HepG2 (cell line): ENCODE data around the gene B4GALT1.

ENCODE experiments used
- BRCA1 ChIP-seq: sonication (generic); formaldehyde crosslinking; IDR thresholded peaks from 2 replicates; pipeline ENCODE4 v1.4.0; 2020; ENCODE audit warnings: missing genetic modification reagents
- CTCF ChIP-seq: sonication (generic); formaldehyde crosslinking; IDR thresholded peaks from 2 replicates; pipeline ENCODE4 v1.5.0; 2020; ENCODE audit warnings: mild to moderate bottlenecking, missing genetic modification reagents, moderate library complexity
- EZH2 ChIP-seq: conservative IDR thresholded peaks from 2 replicates; pipeline ENCODE4 v1.6.1; 2012; ENCODE audit warnings: mild to moderate bottlenecking, low read depth, low read length, moderate library complexity
- FOSL1 ChIP-seq: sonication (generic); formaldehyde crosslinking; IDR thresholded peaks from 2 replicates; pipeline ENCODE4 v1.9.0; 2021; ENCODE audit warnings: missing genetic modification reagents, borderline replicate concordance
- HMGXB4 ChIP-seq, 2 experiments: sonication (generic) in 1 of 2; formaldehyde crosslinking in 1 of 2; IDR thresholded peaks; 2 replicates each; pipeline versions ENCODE4 v1.4.0 to v1.6.1; 2018 to 2020; ENCODE audit warnings: missing genetic modification reagents in 2 of 2, borderline replicate concordance in 1 of 2, low read depth in 1 of 2, mild to moderate bottlenecking in 1 of 2, missing biosample characterization in 1 of 2
- HNRNPUL1 ChIP-seq: fragments of 200-400 bp; formaldehyde crosslinking; IDR thresholded peaks from 2 replicates; pipeline ENCODE4 v1.6.1; 2017; ENCODE audit warnings: low read depth, mild to moderate bottlenecking, low read length, moderate library complexity
- MLX ChIP-seq: IDR thresholded peaks from 2 replicates; pipeline ENCODE4 v1.6.1; 2016
- POLR2A ChIP-seq, 2 experiments: IDR thresholded peaks; 2 replicates each; pipeline ENCODE4 v1.6.1; 2011; ENCODE audit warnings: low read depth in 2 of 2, low read length in 2 of 2, mild to moderate bottlenecking in 1 of 2, moderate library complexity in 1 of 2; ENCODE audit not compliant: insufficient read depth in 1 of 2
- POLR2AphosphoS5 ChIP-seq: IDR thresholded peaks from 2 replicates; pipeline ENCODE4 v1.6.1; 2012; ENCODE audit warnings: low read depth, low read length
- ZFP82 ChIP-seq: sonication (generic); formaldehyde crosslinking; IDR thresholded peaks from 2 replicates; pipeline ENCODE4 v1.5.1; 2020; ENCODE audit warnings: mild to moderate bottlenecking, missing genetic modification reagents, borderline replicate concordance
- ZNF776 ChIP-seq: sonication (generic); formaldehyde crosslinking; IDR thresholded peaks from 2 replicates; pipeline ENCODE4 v1.4.0; 2020; ENCODE audit warnings: mild to moderate bottlenecking, missing genetic modification reagents
- ZSCAN29 ChIP-seq: sonication (generic); formaldehyde crosslinking; conservative IDR thresholded peaks from 2 replicates; pipeline ENCODE4 v1.4.0; 2020; ENCODE audit warnings: mild to moderate bottlenecking, missing genetic modification reagents

GRCh38 chr9:33202018-33202417 is 34.9 kb upstream of the B4GALT1 start:
- TF ChIP-seq BRCA1 (CRISPR knock-in tag) (no peak), ZFP82 (no peak), POLR2AphosphoS5 (no peak), CTCF (CRISPR knock-in tag) (no peak), MLX (CRISPR knock-in tag) (no peak), ZSCAN29 (CRISPR knock-in tag) (no peak), HNRNPUL1 (no peak), FOSL1 (no peak), EZH2 (no peak), POLR2A (IDR thresholded peaks at IDR 0.05; ENCODE audit: insufficient read depth in 1 of 2, low read depth in 2 of 2, low read length in 2 of 2) (no peak), ZNF776 (CRISPR knock-in tag) (no peak), HMGXB4 (CRISPR knock-in tag; IDR thresholded peaks at IDR 0.05; ENCODE audit: borderline replicate concordance in 1 of 2, low read depth in 1 of 2) (no peak)
